Motor neuron (in vitro differentiated cells): ENCODE results near the gene CLCN7. TPM values are rescaled to one million over a fixed set of nuclear protein-coding genes. Genes with fewer than 3 reads are reported as not detected.
"Not testable (repeated sequence)": the region's sequence is repeated elsewhere in the genome, so short reads cannot be mapped to it uniquely, and the experiment has no call there.

Experiments
- ATAC-seq, 8 experiments: fragments of 200-7000 bp; cut with Tn5 transposase; replicated peaks in 6 of 8; 2 replicates each; pipeline ENCODE4 v1.8.0; 2021; ENCODE audit warnings: mild to moderate bottlenecking in 8 of 8, moderate library complexity in 8 of 8
- H3K27ac ChIP-seq, 2 donors: fragments of 250-450 bp; sonication (Bioruptor Pico); 2 replicates each; pipeline ENCODE4 v1.9.0; 2021; ENCODE audit warnings: antibody characterized with exemption in 2 of 2, mild to moderate bottlenecking in 2 of 2, moderate library complexity in 1 of 2
- H3K4me1 ChIP-seq, 2 donors: fragments of 250-450 bp; sonication (Bioruptor Pico); replicated peaks in 1 of 2; 2 replicates each; pipeline ENCODE4 v1.6.1; 2021; ENCODE audit warnings: antibody characterized with exemption in 2 of 2, mild to moderate bottlenecking in 2 of 2, moderate library complexity in 1 of 2
- H3K4me3 ChIP-seq, 5 donors: fragments of 250-450 bp; sonication (Bioruptor Pico); 2 replicates each; pipeline ENCODE4 v1.9.0; 2021; ENCODE audit warnings: antibody characterized with exemption in 5 of 5, mild to moderate bottlenecking in 5 of 5, moderate library complexity in 4 of 5
- WGBS, 10 experiments: fragments of 450-650 bp; shearing (Covaris generic); methylation state at CpG; one replicate each; pipeline ENCODE4 v1.0.0; 2022; 5-methylcytosine and 5-hydroxymethylcytosine counted together
- in situ Hi-C, 9 experiments: fragments of 400-800 bp; cut with MboI; loops; one replicate each; pipeline ENCODE4 v1.15.0; 2021; ENCODE audit warnings: low sequenced_read_pairs in 9 of 9, low pct_unique_long_range_greater_than_20kb in 2 of 9; ENCODE audit not compliant: unreplicated experiment in 9 of 9
- total RNA-seq, 8 experiments: library from RNA; unstranded; fragments of 300-600 nt; gene quantifications; 2 replicates each; pipeline versions ENCODE4 v1.2.3 to v1.2.4, GENCODE V29; 2022

The CLCN7 gene
- total RNA-seq, 8 experiments from 2014 or later: 10.0 to 58.5 (median 27.4) TPM

DNA sequence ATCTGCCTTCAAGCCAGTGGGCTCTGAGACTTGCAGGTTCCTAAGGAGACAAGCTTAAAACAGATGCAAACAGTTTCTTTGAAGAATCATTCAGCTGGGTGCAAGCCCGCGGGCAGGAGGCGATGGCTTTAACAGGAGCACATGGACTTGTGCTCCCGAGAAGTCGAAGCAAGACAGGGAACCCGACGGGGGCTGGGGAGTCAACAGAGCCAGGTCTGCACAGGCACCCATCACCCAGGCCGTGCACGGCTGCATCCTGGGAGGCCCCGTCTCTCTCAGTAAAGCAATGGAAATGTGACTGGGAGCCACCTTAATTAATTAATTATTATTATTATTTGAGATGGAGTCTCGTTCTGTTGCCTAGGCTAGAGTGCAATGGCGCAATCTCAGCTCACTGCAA is 14.2 kb upstream of the CLCN7 start:
- in situ Hi-C loops: no loop called here
- WGBS, 10 experiments: 60 to 100% (median 81%) methylated on average over 1 to 7 of the region's 12 CpGs; no CpG with 5 or more reads in 2 of the 10 experiments
- Histone ChIP-seq H3K4me3 (no peak overlapping the region), H3K4me1 (peaks cover 4 to 7% of the 10 kb centered on the region in 2 donors), H3K27ac (no peak overlapping the region)
- no peak for ATAC-seq

DNA sequence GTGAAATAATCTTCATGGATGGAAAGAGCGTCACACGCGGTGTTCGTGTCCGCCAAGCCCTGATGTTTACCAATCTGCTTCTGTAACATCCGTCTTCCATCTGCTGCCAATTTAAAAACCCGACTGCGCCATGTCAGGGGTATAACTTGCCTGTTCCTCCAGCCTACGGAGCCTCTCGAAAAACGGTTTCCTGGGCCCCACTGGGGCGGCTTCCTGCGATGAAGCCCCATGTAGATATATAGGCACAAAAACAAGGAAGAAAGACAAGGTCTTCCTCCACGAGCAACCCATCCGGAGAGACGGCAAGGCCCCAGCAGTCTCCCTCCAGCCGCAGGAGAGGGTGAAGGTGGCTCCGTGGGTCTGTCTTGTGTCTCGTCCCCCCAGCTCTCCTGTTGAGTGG is 13.8 kb upstream of the CLCN7 start, which contains the start of gene PTX4:
Gene PTX4 (minus strand): TSS at position 326 of the 400 bp plus-strand sequence. CDS start 35 bp downstream, at position 291.
- no peak within 1 kb of the TSS for H3K4me3 ChIP-seq
- H3K4me1 ChIP-seq: peaks cover 4 to 7% of the 10 kb centered on the region in 2 donors
- 57 to 100% (median 87%) methylated on average over 1 to 14 of the region's 19 CpGs; no CpG with 5 or more reads in 2 of the 10 experiments for WGBS, 10 experiments
- ATAC-seq: no peak
- in situ Hi-C loops: no loop called here
- no peak within 1 kb of the TSS for H3K27ac ChIP-seq

DNA sequence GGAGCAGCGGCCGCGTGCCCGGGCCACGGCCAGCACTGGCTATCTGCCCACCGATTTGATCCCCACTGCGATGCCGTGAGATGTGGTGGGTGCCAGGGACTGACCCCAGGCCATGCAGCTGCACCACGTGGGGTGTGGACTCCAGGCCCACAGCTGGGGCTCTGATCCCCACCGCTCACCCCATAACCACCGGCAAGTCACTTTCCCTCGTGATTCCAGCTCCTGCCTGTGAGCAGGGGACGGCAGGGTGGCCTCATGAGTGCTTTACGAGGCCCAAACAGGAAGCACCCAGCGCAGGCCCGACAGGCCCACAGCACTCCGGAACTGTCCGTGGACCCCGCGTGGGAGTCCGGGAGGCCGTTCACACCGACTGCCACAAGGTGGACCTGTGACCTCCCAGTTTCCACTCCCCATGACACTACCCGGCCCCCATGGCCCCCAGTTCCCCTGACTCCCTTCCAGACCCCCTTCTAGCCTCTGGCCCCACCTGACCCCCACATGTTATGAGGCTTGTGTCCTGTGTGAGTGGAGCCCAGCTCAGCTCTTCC is 13.3 kb upstream of the CLCN7 start:
- in situ Hi-C loops: no loop called here
- no peak for ATAC-seq
- H3K27ac ChIP-seq: no peak overlapping the region
- peaks cover 4 to 7% of the 10 kb centered on the region in 2 donors for H3K4me1 ChIP-seq
- no peak overlapping the region for H3K4me3 ChIP-seq
- 84% methylated on average over 5 of the region's 24 CpGs; no CpG with 5 or more reads in 9 of the 10 experiments for WGBS, 10 experiments

DNA sequence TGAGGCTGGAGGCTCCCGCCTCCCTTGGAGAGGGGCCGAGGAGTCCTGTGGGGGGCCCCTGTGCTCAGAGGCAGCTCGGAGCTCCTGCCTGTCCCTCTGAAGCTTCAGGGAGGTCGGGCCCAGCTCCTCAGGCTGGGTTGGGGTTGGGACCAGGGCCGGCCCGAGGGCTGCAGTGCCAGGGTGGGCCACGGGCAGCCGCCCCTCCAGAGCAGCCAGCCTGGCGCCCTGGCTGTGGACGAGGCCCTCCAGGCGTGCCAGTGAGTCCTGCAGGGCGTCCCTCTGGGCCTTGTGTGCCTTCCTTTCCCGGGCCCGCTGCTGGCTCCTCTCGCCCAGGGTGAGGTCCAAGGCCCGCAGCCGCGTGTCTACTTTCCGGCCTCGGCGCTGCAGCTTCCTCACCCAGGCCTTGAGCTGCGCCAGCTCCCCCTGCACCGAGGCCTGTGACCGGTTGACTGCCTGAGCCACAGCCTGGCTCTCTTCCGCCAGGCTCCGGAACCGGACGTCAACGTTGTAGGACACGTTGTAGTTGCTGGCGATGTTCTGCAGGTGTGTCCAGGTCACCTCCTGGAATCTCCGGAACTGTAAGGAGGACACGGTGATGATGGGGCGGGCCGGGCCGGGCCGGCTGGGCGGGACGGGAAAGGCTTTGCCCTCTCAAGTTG is 12.7 kb upstream of the CLCN7 start:
- Histone ChIP-seq H3K4me1 (peaks cover under 1 to 3% of the 10 kb centered on the region in 2 donors), H3K4me3 (no peak overlapping the region), H3K27ac (no peak overlapping the region)
- peak in 2 of 8 experiments; percentile 13 for ATAC-seq
- in situ Hi-C loops: no loop called here
- 60 to 90% (median 73%) methylated on average over 2 to 12 of the region's 39 CpGs; no CpG with 5 or more reads in 6 of the 10 experiments for WGBS, 10 experiments

GRCh38 chr16:1486551-1487390 is 11.9 kb upstream of the CLCN7 start:
- Histone ChIP-seq H3K4me1 (no peaks in the 10 kb centered on the region), H3K4me3 (no peak overlapping the region), H3K27ac (no peak overlapping the region)
- peak in 2 of 8 experiments; percentile 3 to 4 for ATAC-seq
- 30 to 100% (median 72%) methylated on average over 1 to 11 of the region's 33 CpGs; no CpG with 5 or more reads in 4 of the 10 experiments for WGBS, 10 experiments
- in situ Hi-C loops: no loop called here

DNA sequence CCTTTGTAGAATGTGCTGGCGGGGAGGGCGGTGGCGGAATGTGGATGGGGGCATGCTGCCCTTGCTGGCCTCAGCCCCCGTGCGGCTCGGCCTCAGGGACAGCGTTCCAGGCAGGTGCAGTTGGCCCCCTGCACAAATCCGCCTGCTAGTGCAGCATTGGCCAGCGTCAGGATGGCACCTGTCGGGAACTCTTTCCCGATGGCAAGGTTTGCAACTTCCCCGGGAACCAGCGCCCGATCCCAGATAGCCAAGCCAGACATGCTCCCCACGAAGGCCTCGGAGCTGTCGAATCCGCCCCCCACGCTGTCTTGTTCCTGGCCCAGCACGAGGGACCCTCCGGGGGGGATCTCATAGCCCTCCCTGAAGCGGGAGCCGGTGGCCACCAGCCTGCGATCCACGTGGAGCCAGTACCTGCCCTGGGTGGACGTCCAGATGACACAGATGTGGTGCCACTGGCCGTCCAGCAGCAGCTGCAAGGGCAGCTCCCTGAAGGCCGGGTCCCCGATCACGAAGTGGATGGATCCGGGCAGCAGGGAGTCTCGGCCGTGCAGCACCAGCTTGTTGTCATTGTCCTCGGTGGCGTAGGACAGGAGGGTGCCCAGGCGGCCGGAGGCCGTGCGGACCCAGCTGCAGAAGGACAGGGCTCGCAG is 11.1 kb upstream of the CLCN7 start:
- peak in 2 of 8 experiments; percentile 12 to 16 for ATAC-seq
- Histone ChIP-seq H3K27ac (no peak overlapping the region), H3K4me1 (no peaks in the 10 kb centered on the region), H3K4me3 (no peak overlapping the region)
- in situ Hi-C loops: no loop called here
- 67 to 77% (median 77%) methylated on average over 6 to 11 of the region's 40 CpGs; no CpG with 5 or more reads in 7 of the 10 experiments for WGBS, 10 experiments

DNA sequence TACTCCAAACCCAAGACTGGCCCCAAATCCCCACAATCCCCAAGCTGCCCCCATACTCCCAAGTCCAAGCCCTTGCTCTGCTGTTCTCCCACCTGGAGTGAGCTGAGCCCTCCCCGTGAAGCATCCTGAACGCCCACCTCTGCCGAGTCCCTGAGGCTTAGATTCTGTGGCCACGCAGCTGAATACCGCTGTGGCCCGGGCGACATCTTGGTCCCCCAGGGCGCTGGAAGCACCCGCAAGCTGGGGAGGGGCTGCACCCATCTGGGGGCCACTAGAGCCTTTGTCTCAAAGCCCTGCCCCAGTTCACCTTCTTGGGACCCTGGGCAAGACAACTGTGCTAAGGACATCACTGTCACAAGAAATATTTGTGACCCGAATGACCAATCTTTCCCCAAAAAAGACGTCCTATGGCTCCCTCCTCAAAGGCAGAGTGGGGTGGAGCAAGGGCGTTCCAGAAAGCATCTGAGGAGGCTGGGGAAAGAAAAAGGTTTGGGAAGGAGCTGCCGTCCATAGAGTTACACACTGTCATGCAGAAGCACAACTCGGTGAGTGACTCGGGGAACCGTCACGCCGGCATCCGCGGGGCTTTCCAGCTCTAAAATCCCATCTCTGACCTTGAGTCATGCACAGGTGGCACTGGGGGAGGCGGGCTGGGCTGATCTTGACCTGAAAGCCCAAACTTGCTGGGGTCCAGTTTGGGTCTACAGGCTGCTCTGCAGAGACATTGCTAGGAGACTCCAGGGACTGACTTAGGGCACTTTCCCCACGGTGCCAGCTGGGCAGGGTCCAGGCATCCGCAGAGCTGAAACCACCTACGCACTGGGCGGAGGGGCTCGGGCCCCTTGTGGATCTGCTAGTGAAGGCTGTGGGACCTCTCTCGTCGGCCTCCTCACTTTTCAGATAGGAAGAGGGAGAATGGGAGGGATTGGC is 7.3 kb upstream of the CLCN7 start:
- in situ Hi-C loops: no loop called here
- H3K4me3 ChIP-seq: no peak overlapping the region
- peak in 1 of 8 experiments; percentile 26 for ATAC-seq
- WGBS, 10 experiments: 40 to 100% (median 74%) methylated on average over 1 to 11 of the region's 28 CpGs; no CpG with 5 or more reads in 2 of the 10 experiments
- no peak overlapping the region for H3K27ac ChIP-seq
- no peaks in the 10 kb centered on the region for H3K4me1 ChIP-seq

- in situ Hi-C loops, H3K4me1 ChIP-seq, H3K4me3 ChIP-seq, ATAC-seq, H3K27ac ChIP-seq: not testable (repeated sequence)
- 83 to 100% (median 89%) methylated on average over 1 to 9 of the region's 9 CpGs for WGBS, 10 experiments
Observed at GRCh38 chr16:1478937-1479336, 4.1 kb upstream of the CLCN7 start.

DNA sequence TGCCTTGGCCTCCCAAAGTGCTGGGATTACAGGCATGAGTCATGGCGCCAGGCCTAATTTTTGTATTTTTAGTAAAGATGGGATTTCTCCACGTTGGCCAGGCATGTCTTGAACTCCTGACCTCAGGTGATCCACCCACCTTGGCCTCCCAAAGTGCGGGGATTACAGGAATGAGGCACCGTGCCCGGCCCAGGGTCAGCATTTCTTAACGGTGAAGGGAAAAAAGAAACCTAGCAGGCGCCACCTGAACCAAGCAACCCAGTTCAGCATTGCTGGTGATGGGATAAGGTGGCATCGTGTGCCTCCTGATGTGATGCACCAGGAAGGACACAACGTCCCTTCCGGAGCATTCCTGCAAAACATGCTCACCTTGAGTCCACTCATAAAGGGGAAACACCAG is 2.2 kb upstream of the CLCN7 start:
- Histone ChIP-seq H3K4me1 (peaks cover 8 to 11% of the 10 kb centered on the region in 2 donors), H3K4me3 (no peak overlapping the region), H3K27ac (no peak overlapping the region)
- WGBS, 10 experiments: 75 to 100% (median 90%) methylated on average over 2 to 9 of the region's 10 CpGs; no CpG with 5 or more reads in 4 of the 10 experiments
- ATAC-seq: no peak
- in situ Hi-C loops: no loop called here

- peaks cover 8 to 11% of the 10 kb centered on the region in 2 donors for H3K4me1 ChIP-seq
- H3K4me3 ChIP-seq: peak overlapping the region; percentile 64 to 100 (median 83)
- in situ Hi-C loops: no loop called here
- peak overlapping the region; percentile 93 to 94 for H3K27ac ChIP-seq
- no peak for ATAC-seq
- 20 to 100% (median 70%) methylated on average over 1 to 14 of the region's 15 CpGs; no CpG with 5 or more reads in 2 of the 10 experiments for WGBS, 10 experiments
Observed at GRCh38 chr16:1475552-1476114, 805 bp upstream of the CLCN7 start.

DNA sequence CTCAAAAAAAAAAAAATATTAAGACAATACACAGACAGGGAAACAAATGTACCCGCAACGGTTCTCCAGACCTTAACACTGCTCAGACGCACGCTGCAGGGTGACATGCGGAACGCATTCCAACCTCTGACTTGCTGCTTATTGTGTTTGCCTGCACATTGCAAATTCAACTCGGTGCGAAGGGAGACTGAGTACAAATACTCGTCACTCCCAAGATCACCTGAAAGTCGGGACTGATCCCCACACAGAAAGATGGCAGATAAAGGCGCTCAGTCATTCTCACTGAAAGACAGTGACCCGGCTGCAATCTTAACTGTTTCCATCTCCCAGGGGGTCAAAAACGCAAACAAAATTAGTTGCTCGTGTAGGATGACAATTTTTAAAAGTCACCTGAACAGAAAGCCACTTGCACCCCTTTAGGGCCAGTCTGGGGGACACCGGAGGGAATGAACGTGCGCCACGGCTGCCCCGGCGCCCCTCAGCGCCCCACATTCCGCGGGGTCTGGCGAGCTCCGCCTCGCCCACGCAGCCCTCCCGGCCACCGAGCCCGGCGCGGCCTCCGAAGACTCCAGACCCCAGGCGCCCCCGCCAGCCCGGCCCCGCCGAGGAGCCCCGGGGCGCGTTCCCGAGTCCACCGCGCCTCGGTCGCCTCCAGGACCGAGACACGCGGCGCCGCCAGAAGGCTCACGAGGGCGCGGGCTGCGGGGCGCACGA is 589 bp downstream of the CLCN7 start:
- in situ Hi-C loops: no loop called here
- peak overlapping the region in 1 of 2 donors; percentile 94 for H3K27ac ChIP-seq
- WGBS, 10 experiments: 0 to 60% (median 18%) methylated on average over 2 to 15 of the region's 57 CpGs; no CpG with 5 or more reads in 1 of the 10 experiments
- H3K4me1 ChIP-seq: peaks cover 8 to 11% of the 10 kb centered on the region in 2 donors
- peak in 5 of 8 experiments; percentile 21 to 40 (median 38) for ATAC-seq
- peak overlapping the region; percentile 64 to 100 (median 83) for H3K4me3 ChIP-seq
